Esophagus squamous epithelium (tissue), 5 donors: ENCODE measurements around the gene GNG14. TPM values are rescaled to one million over a fixed set of nuclear protein-coding genes. Genes with fewer than 3 reads are reported as not detected.
A peak's percentile ranks its signal among the peaks of the same experiment; 100 is the strongest.
"Not testable (repeated sequence)": the region's sequence is repeated elsewhere in the genome, so short reads cannot be mapped to it uniquely, and the experiment has no call there.

Source experiments
- DNase-seq: peaks from one replicate; lab custom pipeline; 2025; lab: John Stamatoyannopoulos, UW
- H3K27ac ChIP-seq, 4 donors: fragments of 200-600 bp; sonication (generic); one replicate each; pipeline ENCODE4 v1.5.1; 2016 to 2019; ENCODE audit warnings: mild to moderate bottlenecking in 1 of 4
- H3K27me3 ChIP-seq, 4 donors: fragments of 200-600 bp; sonication (generic); 1 replicate in 3 of 4; 2 replicates in 1 of 4; pipeline versions ENCODE4 v1.5.1 to v1.6.0; 2017 to 2021; ENCODE audit warnings: antibody characterized with exemption in 1 of 4
- H3K36me3 ChIP-seq, 3 donors: fragments of 200-600 bp; sonication (generic); one replicate each; pipeline ENCODE4 v1.5.1; 2016 to 2019
- H3K4me1 ChIP-seq, 3 donors: fragments of 200-600 bp; sonication (generic); one replicate each; pipeline ENCODE4 v1.5.1; 2017 to 2019
- H3K4me3 ChIP-seq, 4 donors: fragments of 200-600 bp; sonication (generic); 1 replicate in 3 of 4; 2 replicates in 1 of 4; pipeline ENCODE4 v1.5.1; 2016 to 2019; ENCODE audit warnings: mild to moderate bottlenecking in 2 of 4, moderate library complexity in 1 of 4
- H3K9me3 ChIP-seq, 3 donors: fragments of 200-600 bp; sonication (generic); one replicate each; pipeline ENCODE4 v1.5.1; 2016 to 2019
- POLR2A ChIP-seq, 4 donors: fragments of 450-650 bp; IDR thresholded peaks; one replicate each; pipeline ENCODE4 v1.6.1; 2017; ENCODE audit warnings: antibody characterized with exemption in 4 of 4, mild to moderate bottlenecking in 4 of 4, moderate library complexity in 3 of 4
- WGBS, 2 donors: methylation state at CpG; one replicate each; pipeline ENCODE4 v1.1.5; 2018; 5-methylcytosine and 5-hydroxymethylcytosine counted together
- intact Hi-C: fragments of 100-400 bp; cut with DNase I; formaldehyde crosslinking; loops from one replicate; pipeline ENCODE4 v1.15.0; 2022
- total RNA-seq, 4 donors: library from RNA; depleted of rRNA; stranded (reverse); fragments of >200 nt; gene quantifications; one replicate each; pipeline ENCODE4 v1.1.0, GENCODE V29; 2016
- TF ChIP-seq, protein P1 (sequence below), 6 experiments: fragments of 450-650 bp in 4 of 6; fragments of 200-600 bp in 2 of 6; sonication (generic) in 2 of 6; IDR thresholded peaks; one replicate each; pipeline ENCODE4 v1.5.1; 2016 to 2019; ENCODE audit warnings: antibody characterized with exemption in 6 of 6, mild to moderate bottlenecking in 4 of 6, moderate library complexity in 4 of 6
- donor health status: DM: yes; HTN: yes; CAD: no.

The GNG14 gene
- total RNA-seq, 4 donors from 2014 or later = not detected

DNA sequence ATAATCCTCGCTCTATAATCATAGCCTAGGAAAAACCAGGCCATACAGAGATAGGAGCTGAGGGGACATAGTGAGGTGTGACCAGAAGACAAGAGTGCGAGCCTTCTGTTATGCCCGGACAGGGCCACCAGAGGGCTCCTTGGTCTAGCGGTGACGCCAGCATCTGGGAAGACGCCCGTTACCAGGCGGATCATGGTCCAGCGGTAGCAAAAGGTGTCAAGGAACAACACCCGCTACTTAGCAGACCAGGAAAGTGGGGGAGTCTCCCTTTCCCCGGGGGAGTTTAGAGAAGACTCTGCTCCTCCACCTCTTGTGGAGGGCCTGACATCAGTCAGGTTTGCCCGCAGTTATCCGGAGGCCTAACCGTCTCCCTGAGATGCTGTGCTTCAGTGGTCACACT lies 24.3 kb downstream of the GNG14 start:
- TF ChIP-seq, protein P1, sequence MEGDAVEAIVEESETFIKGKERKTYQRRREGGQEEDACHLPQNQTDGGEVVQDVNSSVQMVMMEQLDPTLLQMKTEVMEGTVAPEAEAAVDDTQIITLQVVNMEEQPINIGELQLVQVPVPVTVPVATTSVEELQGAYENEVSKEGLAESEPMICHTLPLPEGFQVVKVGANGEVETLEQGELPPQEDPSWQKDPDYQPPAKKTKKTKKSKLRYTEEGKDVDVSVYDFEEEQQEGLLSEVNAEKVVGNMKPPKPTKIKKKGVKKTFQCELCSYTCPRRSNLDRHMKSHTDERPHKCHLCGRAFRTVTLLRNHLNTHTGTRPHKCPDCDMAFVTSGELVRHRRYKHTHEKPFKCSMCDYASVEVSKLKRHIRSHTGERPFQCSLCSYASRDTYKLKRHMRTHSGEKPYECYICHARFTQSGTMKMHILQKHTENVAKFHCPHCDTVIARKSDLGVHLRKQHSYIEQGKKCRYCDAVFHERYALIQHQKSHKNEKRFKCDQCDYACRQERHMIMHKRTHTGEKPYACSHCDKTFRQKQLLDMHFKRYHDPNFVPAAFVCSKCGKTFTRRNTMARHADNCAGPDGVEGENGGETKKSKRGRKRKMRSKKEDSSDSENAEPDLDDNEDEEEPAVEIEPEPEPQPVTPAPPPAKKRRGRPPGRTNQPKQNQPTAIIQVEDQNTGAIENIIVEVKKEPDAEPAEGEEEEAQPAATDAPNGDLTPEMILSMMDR (IDR thresholded peaks at IDR 0.05) = peak in 5 of 6 experiments; percentile 30 to 59 (median 39)
- peaks cover 51 to 99% (median 61%) of the 10 kb centered on the region in 3 donors for H3K36me3 ChIP-seq
- intact Hi-C loops = loop anchor here (10.0 kb wide), 1 partner anchor 93 kb away; the partner anchor contains the start of genes PRDX2, RNASEH2A and THSD8
- H3K9me3 ChIP-seq, H3K4me3 ChIP-seq, H3K27ac ChIP-seq, H3K4me1 ChIP-seq, H3K27me3 ChIP-seq, DNase-seq: not testable (repeated sequence)
- 67 to 82% methylated on average over 4 to 6 of the region's 14 CpGs for WGBS, 2 donors

- intact Hi-C loops = loop anchor here (10.0 kb wide), 1 partner anchor 91 kb away; the partner anchor contains the start of genes PRDX2, RNASEH2A and THSD8
- DNase-seq, H3K27me3 ChIP-seq, H3K27ac ChIP-seq, H3K9me3 ChIP-seq, H3K4me3 ChIP-seq: not testable (repeated sequence)
- Histone ChIP-seq H3K36me3 (peaks cover 51 to 99% (median 64%) of the 10 kb centered on the region in 3 donors), H3K4me1 (peaks cover 0 to 18% (median 0%) of the 10 kb centered on the region in 3 donors)
- WGBS, 2 donors = 87 to 93% methylated on average over 7 to 8 of the region's 9 CpGs
These were observed 25.5 kb downstream of the GNG14 start for GRCh38 chr19:12713304-12713703.

DNA sequence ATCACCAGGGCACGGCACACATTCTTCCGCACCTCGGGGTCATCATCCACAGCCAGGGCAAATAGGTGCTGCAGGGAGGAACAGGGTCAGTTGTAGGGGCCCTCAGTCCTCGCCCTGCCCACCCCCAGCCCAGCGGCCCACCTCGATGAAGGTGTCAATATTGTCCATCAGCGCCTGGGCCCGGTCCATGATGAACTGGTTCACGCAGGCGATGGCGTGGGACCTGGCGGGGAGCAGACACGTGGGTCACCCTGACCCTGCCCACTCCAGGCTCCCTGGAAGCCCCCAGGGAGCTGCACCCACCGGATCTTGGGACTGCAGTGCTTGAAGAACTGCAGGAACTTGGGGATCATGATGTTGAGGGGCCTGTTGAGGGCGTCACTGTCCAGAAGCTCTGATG lies 27.3 kb downstream of the GNG14 start:
- H3K27me3 ChIP-seq = no peaks in the 10 kb centered on the region
- H3K4me1 ChIP-seq = peaks cover 0 to 36% (median 2%) of the 10 kb centered on the region in 3 donors
- TF ChIP-seq, protein P1 (IDR thresholded peaks at IDR 0.05) = no peak
- TF ChIP-seq POLR2A (IDR thresholded peaks at IDR 0.05) = no peak
- peaks cover 39 to 94% (median 50%) of the 10 kb centered on the region in 3 donors for H3K36me3 ChIP-seq
- no peak for DNase-seq
- H3K27ac ChIP-seq = no peak overlapping the region
- WGBS, 2 donors = 88 to 100% methylated on average over 1 to 3 of the region's 15 CpGs
- no peak overlapping the region for H3K4me3 ChIP-seq
- H3K9me3 ChIP-seq = no peaks in the 10 kb centered on the region
- intact Hi-C loops = loop anchor here (10.0 kb wide), 1 partner anchor 90 kb away; the partner anchor contains the start of genes PRDX2, RNASEH2A and THSD8

DNA sequence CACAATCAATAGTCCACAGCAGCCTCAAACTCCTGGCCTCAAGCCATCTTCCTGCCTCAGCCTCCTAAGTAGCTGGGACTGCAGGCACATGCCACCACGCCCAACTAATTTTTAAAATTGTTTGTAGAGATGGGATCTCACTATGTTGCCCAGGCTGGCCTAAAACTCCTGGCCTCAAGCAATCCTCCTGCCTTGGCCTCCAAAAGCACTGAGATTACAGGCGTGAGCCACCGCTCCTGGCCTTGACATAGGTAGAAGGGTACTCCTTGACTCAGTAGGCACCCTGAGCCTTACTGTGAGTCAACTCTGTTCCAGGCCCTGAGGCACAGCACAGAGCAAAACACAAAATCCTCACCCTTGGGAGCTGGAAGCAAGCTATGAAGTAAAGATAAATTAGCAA lies 28.1 kb downstream of the GNG14 start:
- 86 to 100% methylated on average over 1 to 3 of the region's 3 CpGs for WGBS, 2 donors
- peaks cover 4 to 44% (median 10%) of the 10 kb centered on the region in 3 donors for H3K4me1 ChIP-seq
- no peaks in the 10 kb centered on the region for H3K27me3 ChIP-seq
- no peaks in the 10 kb centered on the region for H3K9me3 ChIP-seq
- intact Hi-C loops = loop anchor here (10.0 kb wide), 1 partner anchor 89 kb away; the partner anchor contains the start of genes PRDX2, RNASEH2A and THSD8
- no peak overlapping the region for H3K27ac ChIP-seq
- no peak for DNase-seq
- TF ChIP-seq, protein P1 (IDR thresholded peaks at IDR 0.05) = no peak
- TF ChIP-seq POLR2A (IDR thresholded peaks at IDR 0.05) = no peak
- H3K4me3 ChIP-seq = no peak overlapping the region
- peaks cover 35 to 86% (median 43%) of the 10 kb centered on the region in 3 donors for H3K36me3 ChIP-seq

- DNase-seq = no peak
- Histone ChIP-seq H3K36me3 (peaks cover 9 to 43% (median 19%) of the 10 kb centered on the region in 3 donors), H3K9me3 (no peaks in the 10 kb centered on the region), H3K27me3 (no peaks in the 10 kb centered on the region), H3K4me3 (peak overlapping the region in 3 of 4 donors; percentile 81 to 91 (median 85)), H3K27ac (peak overlapping the region; percentile 93 to 98 (median 97)), H3K4me1 (peaks cover 15 to 71% (median 22%) of the 10 kb centered on the region in 3 donors)
- TF ChIP-seq, protein P1 (IDR thresholded peaks at IDR 0.05) = no peak
- no peak for TF ChIP-seq POLR2A (IDR thresholded peaks at IDR 0.05)
- WGBS, 2 donors = 83 to 87% methylated on average over 9 to 10 of the region's 10 CpGs
- intact Hi-C loops = no loop called here
These were observed 32.5 kb downstream of the GNG14 start for GRCh38 chr19:12720296-12720695.
